ENCODE data around the gene LGI2.
"Not testable (repeated sequence)": the region's sequence is repeated elsewhere in the genome, so short reads cannot be mapped to it uniquely, and the experiment has no call there.

LGI2 gene

GRCh38 chr4:25030277-25031076 is at the start of gene LGI2:
LGI2 (minus strand) TSS chr4:25030946; CDS start chr4:25030693, 253 bp downstream.
- no peak for DNase-seq

- DNase-seq = no peak
These were observed 47.8 kb upstream of the LGI2 start for GRCh38 chr4:25078523-25078922.

- DNase-seq = no peak
These were observed 46.1 kb upstream of the LGI2 start for GRCh38 chr4:25076625-25077398.

GRCh38 chr4:25075851-25076250 is 45.1 kb upstream of the LGI2 start:
- DNase-seq = no peak

- no peak for DNase-seq
These were observed 44.4 kb upstream of the LGI2 start for GRCh38 chr4:25075129-25075528.

- DNase-seq = no peak
These were observed 39.8 kb upstream of the LGI2 start for GRCh38 chr4:25070545-25070944.

- DNase-seq = no peak
These were observed 38.3 kb upstream of the LGI2 start for GRCh38 chr4:25069014-25069413.

GRCh38 chr4:25068386-25068785 is 37.6 kb upstream of the LGI2 start:
- DNase-seq = no peak

- no peak for DNase-seq
These were observed 35.3 kb upstream of the LGI2 start for GRCh38 chr4:25065932-25066590.

GRCh38 chr4:25065431-25065858 is 34.7 kb upstream of the LGI2 start:
- no peak for DNase-seq

- DNase-seq = not testable (repeated sequence)
These were observed 33.7 kb upstream of the LGI2 start for GRCh38 chr4:25064447-25064846.

GRCh38 chr4:25063116-25063515 is 32.4 kb upstream of the LGI2 start:
- no peak for DNase-seq

- no peak for DNase-seq
These were observed 31.4 kb upstream of the LGI2 start for GRCh38 chr4:25062098-25062497.

- DNase-seq = no peak
These were observed 30.9 kb upstream of the LGI2 start for GRCh38 chr4:25061602-25062001.

GRCh38 chr4:25060963-25061340 is 30.2 kb upstream of the LGI2 start:
- no peak for DNase-seq

GRCh38 chr4:25060241-25060962 is 29.7 kb upstream of the LGI2 start:
- no peak for DNase-seq

GRCh38 chr4:25059791-25060190 is 29.0 kb upstream of the LGI2 start:
- no peak for DNase-seq

- no peak for DNase-seq
These were observed 28.1 kb upstream of the LGI2 start for GRCh38 chr4:25058796-25059195.

GRCh38 chr4:25057299-25057698 is 26.6 kb upstream of the LGI2 start:
- DNase-seq = no peak

- DNase-seq = not testable (repeated sequence)
These were observed 21.3 kb upstream of the LGI2 start for GRCh38 chr4:25052037-25052436.

GRCh38 chr4:25051534-25051933 is 20.8 kb upstream of the LGI2 start:
- DNase-seq = no peak

GRCh38 chr4:25050370-25051078 is 19.8 kb upstream of the LGI2 start:
- DNase-seq = no peak

All from stimulated activated CD4-positive, alpha-beta T cell treated with anti-CD3 and anti-CD28 coated beads, Interleukin-2, amount 100 ng/mL, for 48 hours (primary cell).